Large intestine (tissue), 3 donors: ENCODE results near the gene TBC1D26. TPM values are rescaled to one million over a fixed set of nuclear protein-coding genes. Genes with fewer than 3 reads are reported as not detected.
"Not testable (repeated sequence)": the region's sequence is repeated elsewhere in the genome, so short reads cannot be mapped to it uniquely, and the experiment has no call there.

Experiments
- DNase-seq, 2 donors: peaks; one replicate each; pipeline versions ENCODE4 v3.0.0 to v3.0.0-alpha.2; 2013
- H3K27ac ChIP-seq: one replicate; pipeline ENCODE4 v1.5.1; 2013; ENCODE audit warnings: low read length
- H3K27me3 ChIP-seq: 2 replicates; pipeline ENCODE4 v1.6.1; 2013; ENCODE audit warnings: low read length; ENCODE audit not compliant: control insufficient read depth, insufficient read depth
- H3K36me3 ChIP-seq: 2 replicates; pipeline ENCODE4 v1.6.1; 2013; ENCODE audit warnings: low read length; ENCODE audit not compliant: control insufficient read depth, insufficient read depth
- H3K4me1 ChIP-seq: one replicate; pipeline ENCODE4 v1.6.1; 2013; ENCODE audit warnings: low read length; ENCODE audit not compliant: control insufficient read depth, insufficient read depth
- H3K4me3 ChIP-seq: one replicate; pipeline ENCODE4 v1.5.1; 2013; ENCODE audit warnings: low read length
- H3K9me3 ChIP-seq: one replicate; pipeline ENCODE4 v1.6.1; 2013; ENCODE audit warnings: mild to moderate bottlenecking, low read depth, low read length, moderate library complexity; ENCODE audit not compliant: control insufficient read depth
- WGBS: methylation state at CpG from one replicate; pipeline ENCODE4 v1.1.5; 2013; ENCODE audit warnings: low lambda C conversion rate; ENCODE audit not compliant: insufficient coverage; 5-methylcytosine and 5-hydroxymethylcytosine counted together
- polyA plus RNA-seq: library from polyadenylated mRNA; unstranded; fragments of 120-200 nt; gene quantifications from one replicate; pipeline ENCODE4 v1.2.1, GENCODE V29; 2013

The TBC1D26 gene
- polyA plus RNA-seq, 1 donor = 0.28 TPM

GRCh38 chr17:15742921-15743320 lies 10.8 kb downstream of the TBC1D26 start:
- Histone ChIP-seq H3K27me3 (peaks cover 9% of the 10 kb centered on the region), H3K4me1 (no peaks in the 10 kb centered on the region), H3K27ac (no peak overlapping the region), H3K36me3 (no peaks in the 10 kb centered on the region), H3K9me3 (no peaks in the 10 kb centered on the region), H3K4me3 (no peak overlapping the region)
- no peak for DNase-seq
- no CpG with 5 or more reads among the region's 7 CpGs for WGBS

- H3K4me3 ChIP-seq = no peak overlapping the region
- no peaks in the 10 kb centered on the region for H3K36me3 ChIP-seq
- H3K9me3 ChIP-seq = no peaks in the 10 kb centered on the region
- H3K27me3 ChIP-seq = peaks cover 9% of the 10 kb centered on the region
- DNase-seq = no peak
- WGBS = 83% methylated on average over 1 of the region's 7 CpGs
- H3K4me1 ChIP-seq = no peaks in the 10 kb centered on the region
- no peak overlapping the region for H3K27ac ChIP-seq
These were observed 12.1 kb downstream of the TBC1D26 start for GRCh38 chr17:15744074-15744676.

DNA sequence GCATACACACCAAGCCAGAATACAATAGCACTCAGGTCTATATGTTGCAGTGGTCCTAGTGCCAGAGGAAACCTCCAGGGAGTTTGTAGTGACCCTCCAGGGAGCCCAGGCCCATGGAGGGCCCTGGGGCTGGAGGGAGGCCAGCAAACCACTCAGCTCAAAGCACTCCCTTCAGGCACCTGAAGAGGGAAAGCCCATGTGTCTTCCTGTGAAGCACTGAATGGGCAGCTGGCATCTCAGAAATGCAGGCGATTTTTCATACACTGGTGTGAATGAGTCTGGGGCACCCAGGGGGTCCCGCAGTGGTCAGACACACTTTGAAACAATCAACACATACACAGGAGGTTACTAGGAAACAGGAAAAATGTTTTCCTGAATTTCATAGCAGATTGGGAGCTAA lies 12.8 kb downstream of the TBC1D26 start:
- no CpG with 5 or more reads among the region's 2 CpGs for WGBS
- no peak overlapping the region for H3K4me3 ChIP-seq
- DNase-seq = no peak

GRCh38 chr17:15749403-15749802 lies 17.3 kb downstream of the TBC1D26 start:
- DNase-seq, H3K4me1 ChIP-seq, H3K9me3 ChIP-seq, H3K36me3 ChIP-seq, H3K27ac ChIP-seq, H3K4me3 ChIP-seq: not testable (repeated sequence)
- H3K27me3 ChIP-seq = peaks cover 11% of the 10 kb centered on the region
- WGBS = no CpG with 5 or more reads among the region's 36 CpGs

More for the DNA sequence above, 12.8 kb downstream of the TBC1D26 start:
- Histone ChIP-seq H3K27ac (no peak overlapping the region), H3K9me3 (no peaks in the 10 kb centered on the region), H3K27me3 (peaks cover 11% of the 10 kb centered on the region), H3K36me3 (no peaks in the 10 kb centered on the region), H3K4me1 (no peaks in the 10 kb centered on the region)

DNA sequence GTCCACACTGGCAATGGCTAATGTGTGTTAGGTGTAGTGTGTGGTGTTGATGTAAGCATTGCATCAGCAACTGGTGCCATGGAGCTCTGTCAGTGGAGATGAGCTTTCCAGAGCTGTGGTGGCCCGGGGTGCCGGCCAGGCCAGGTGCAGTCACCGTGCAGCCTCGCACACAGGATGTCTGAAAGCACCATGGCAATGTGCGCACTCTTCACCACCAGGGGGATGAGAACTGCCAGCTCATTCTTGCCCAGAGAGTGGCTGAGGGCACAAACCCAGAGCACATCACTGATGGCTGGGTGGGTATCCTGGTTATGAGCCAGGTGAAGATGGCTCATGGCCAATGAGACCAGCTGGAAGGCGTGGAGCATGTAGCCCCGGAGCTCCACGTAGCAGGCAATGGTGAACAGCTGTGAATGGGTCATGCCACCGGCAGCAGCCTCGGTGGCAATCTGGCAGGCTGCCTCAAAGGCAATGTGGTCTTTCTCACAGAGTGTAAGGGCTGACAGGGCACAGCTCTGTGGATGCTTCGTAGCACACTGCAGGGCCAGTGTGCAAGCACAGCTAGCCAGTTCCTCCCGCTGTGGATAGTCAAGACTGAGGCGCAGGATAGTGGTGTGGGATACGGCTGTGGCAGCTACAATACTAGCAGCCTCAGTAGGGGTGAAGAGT lies 36.9 kb downstream of the TBC1D26 start:
- H3K27ac ChIP-seq, H3K9me3 ChIP-seq, DNase-seq, H3K4me1 ChIP-seq, H3K4me3 ChIP-seq, H3K36me3 ChIP-seq, H3K27me3 ChIP-seq: not testable (repeated sequence)
- no CpG with 5 or more reads among the region's 14 CpGs for WGBS

GRCh38 chr17:15770679-15771078 lies 38.6 kb downstream of the TBC1D26 start:
- not testable (repeated sequence) for H3K36me3 ChIP-seq, H3K27ac ChIP-seq, H3K4me1 ChIP-seq, H3K27me3 ChIP-seq, H3K9me3 ChIP-seq, H3K4me3 ChIP-seq, DNase-seq
- no CpG with 5 or more reads among the region's 7 CpGs for WGBS

- H3K36me3 ChIP-seq = no peaks in the 10 kb centered on the region
- DNase-seq = no peak
- H3K4me3 ChIP-seq = no peak overlapping the region
- no peaks in the 10 kb centered on the region for H3K27me3 ChIP-seq
- H3K4me1 ChIP-seq = no peaks in the 10 kb centered on the region
- H3K9me3 ChIP-seq = no peaks in the 10 kb centered on the region
- no peak overlapping the region for H3K27ac ChIP-seq
These were observed 44.8 kb downstream of the TBC1D26 start for GRCh38 chr17:15776871-15777270.

DNA sequence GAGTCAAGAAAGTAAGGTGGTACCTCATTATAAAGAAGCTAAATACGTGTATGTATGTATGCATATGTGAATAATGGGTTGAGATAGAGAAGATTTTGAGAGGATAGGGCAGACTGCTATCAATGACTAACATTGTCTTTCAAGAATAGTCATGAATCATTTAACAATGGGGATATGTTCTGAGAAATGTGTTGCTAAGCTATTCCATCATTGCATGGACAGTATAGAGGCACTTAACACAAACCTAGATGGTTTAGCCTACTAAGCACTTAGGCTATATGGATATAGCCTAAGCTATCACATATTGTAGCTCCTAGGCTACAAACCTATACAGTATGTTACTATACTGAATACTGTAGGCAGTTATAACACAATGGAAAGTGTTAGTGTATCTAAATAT lies 45.2 kb downstream of the TBC1D26 start:
- Histone ChIP-seq H3K36me3 (no peaks in the 10 kb centered on the region), H3K27ac (no peak overlapping the region), H3K27me3 (no peaks in the 10 kb centered on the region), H3K4me1 (no peaks in the 10 kb centered on the region), H3K9me3 (no peaks in the 10 kb centered on the region), H3K4me3 (no peak overlapping the region)
- WGBS = no CpG with 5 or more reads among the region's 1 CpG
- DNase-seq = no peak

GRCh38 chr17:15777717-15778116 lies 45.6 kb downstream of the TBC1D26 start:
- DNase-seq = no peak
- H3K4me1 ChIP-seq = no peaks in the 10 kb centered on the region
- no peaks in the 10 kb centered on the region for H3K9me3 ChIP-seq
- WGBS = no CpG with 5 or more reads among the region's 4 CpGs
- H3K36me3 ChIP-seq = no peaks in the 10 kb centered on the region
- peaks cover under 1% of the 10 kb centered on the region for H3K27me3 ChIP-seq
- no peak overlapping the region for H3K27ac ChIP-seq
- no peak overlapping the region for H3K4me3 ChIP-seq

GRCh38 chr17:15779119-15779518 lies 47.0 kb downstream of the TBC1D26 start:
- Histone ChIP-seq H3K4me1 (no peaks in the 10 kb centered on the region), H3K27me3 (peaks cover 5% of the 10 kb centered on the region), H3K36me3 (no peaks in the 10 kb centered on the region), H3K9me3 (no peaks in the 10 kb centered on the region), H3K27ac (no peak overlapping the region), H3K4me3 (no peak overlapping the region)
- DNase-seq = no peak
- no CpG with 5 or more reads among the region's 1 CpG for WGBS

DNA sequence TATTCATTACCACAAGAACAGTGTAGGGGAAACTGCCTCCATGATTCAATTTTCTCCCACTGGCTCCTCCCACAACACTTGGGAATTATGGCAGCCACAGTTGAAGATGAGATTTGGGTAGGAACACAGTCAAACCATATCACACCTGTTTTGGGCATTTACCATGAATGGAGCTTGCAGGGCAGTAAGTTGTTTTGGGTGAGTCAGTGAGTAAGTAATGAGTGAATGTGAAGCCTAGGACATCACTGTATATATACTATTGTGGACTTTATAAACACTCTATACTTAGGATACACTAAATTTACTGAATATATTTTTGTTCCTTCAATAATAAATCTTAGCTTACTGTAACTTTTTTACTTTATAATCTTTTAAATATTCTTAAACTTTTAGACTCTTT lies 48.1 kb downstream of the TBC1D26 start:
- H3K27me3 ChIP-seq = peaks cover 5% of the 10 kb centered on the region
- H3K4me1 ChIP-seq = no peaks in the 10 kb centered on the region
- H3K4me3 ChIP-seq = no peak overlapping the region
- no peaks in the 10 kb centered on the region for H3K36me3 ChIP-seq
- H3K9me3 ChIP-seq = no peaks in the 10 kb centered on the region
- H3K27ac ChIP-seq = no peak overlapping the region
- no peak for DNase-seq
